ENCODE results near the gene ZNF438. TPM values are rescaled to one million over a fixed set of nuclear protein-coding genes. Genes with fewer than 3 reads are reported as not detected.

Gene ZNF438
- total and polyA plus RNA-seq, 8 donors = 9.6 to 20.1 (median 10.7) TPM

DNA sequence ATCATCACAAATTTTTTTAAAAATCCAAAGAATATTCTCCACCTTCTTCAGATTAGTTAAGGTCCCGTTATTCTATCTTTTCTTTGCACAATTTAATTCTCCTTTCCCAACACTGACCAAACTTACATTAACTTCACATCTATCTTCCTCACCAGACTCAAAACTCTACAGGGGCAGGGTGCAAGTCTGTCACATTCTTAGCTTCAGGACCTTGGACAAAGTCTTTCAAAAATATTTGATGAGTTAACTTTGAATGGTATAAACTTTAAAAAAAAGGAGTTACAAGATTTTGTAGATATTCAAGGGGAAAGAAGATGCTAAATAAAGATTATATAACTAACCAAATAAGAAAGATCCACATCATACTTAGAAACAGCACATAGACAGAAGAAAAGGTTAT lies 132.7 kb downstream of the ZNF438 start:
- intact Hi-C loops (cut with DNase I) = no loop called here
- no peak for TF ChIP-seq CTCF (IDR thresholded peaks at IDR 0.05)
- Histone ChIP-seq H3K4me3 (no peak overlapping the region), H3K27me3 (no peaks in the 10 kb centered on the region), H3K4me1 (peaks cover 0 to 4% of the 10 kb centered on the region in 2 donors), H3K27ac (no peak overlapping the region), H3K9me3 (no peaks in the 10 kb centered on the region), H3K36me3 (peaks cover 0 to 33% of the 10 kb centered on the region in 2 donors)
- DNase-seq (no peak), ATAC-seq (no peak)

GRCh38 chr10:30897547-30897946 lies 134.1 kb downstream of the ZNF438 start:
- Histone ChIP-seq H3K27ac (no peak overlapping the region), H3K4me3 (no peak overlapping the region), H3K36me3 (peaks cover 0 to 19% of the 10 kb centered on the region in 2 donors), H3K9me3 (no peaks in the 10 kb centered on the region), H3K27me3 (no peaks in the 10 kb centered on the region), H3K4me1 (no peaks in the 10 kb centered on the region)
- ATAC-seq (no peak), DNase-seq (no peak)
- TF ChIP-seq CTCF (IDR thresholded peaks at IDR 0.05) = no peak
- intact Hi-C loops (cut with DNase I) = no loop called here

- Histone ChIP-seq H3K27ac (no peak overlapping the region), H3K36me3 (peaks cover 0 to 14% of the 10 kb centered on the region in 2 donors), H3K9me3 (no peaks in the 10 kb centered on the region), H3K4me1 (no peaks in the 10 kb centered on the region), H3K4me3 (no peak overlapping the region), H3K27me3 (no peaks in the 10 kb centered on the region)
- no peak for DNase-seq
- TF ChIP-seq CTCF (IDR thresholded peaks at IDR 0.05) = no peak
- intact Hi-C loops (cut with DNase I) = no loop called here
- no peak for ATAC-seq
Measured at GRCh38 chr10:30897048-30897447, 134.6 kb downstream of the ZNF438 start.

- ATAC-seq = no peak
- no peaks in the 10 kb centered on the region for H3K27me3 ChIP-seq
- TF ChIP-seq CTCF (IDR thresholded peaks at IDR 0.05) = no peak
- no peak overlapping the region for H3K4me3 ChIP-seq
- no peaks in the 10 kb centered on the region for H3K36me3 ChIP-seq
- H3K9me3 ChIP-seq = no peaks in the 10 kb centered on the region
- no peaks in the 10 kb centered on the region for H3K4me1 ChIP-seq
- no peak overlapping the region for H3K27ac ChIP-seq
- intact Hi-C loops (cut with DNase I) = no loop called here
- no peak for DNase-seq
Measured at GRCh38 chr10:30894221-30894620, 137.4 kb downstream of the ZNF438 start.

GRCh38 chr10:30893208-30893607 lies 138.5 kb downstream of the ZNF438 start:
- ATAC-seq = no peak
- Histone ChIP-seq H3K4me1 (no peaks in the 10 kb centered on the region), H3K4me3 (no peak overlapping the region), H3K27ac (no peak overlapping the region), H3K36me3 (no peaks in the 10 kb centered on the region), H3K9me3 (no peaks in the 10 kb centered on the region), H3K27me3 (no peaks in the 10 kb centered on the region)
- intact Hi-C loops (cut with DNase I) = no loop called here
- TF ChIP-seq CTCF (IDR thresholded peaks at IDR 0.05) = no peak
- no peak for DNase-seq

Measured in left lung (tissue), 10 donors.